GM21381 (cell line): ENCODE data around the gene AK1.

Experiments
- ATAC-seq: cut with Tn5 transposase; IDR thresholded peaks from one replicate; pipeline ENCODE4 v1.9.1; 2021; ENCODE audit warnings: mild to moderate bottlenecking, moderate library complexity; ENCODE audit not compliant: unreplicated experiment

Gene AK1

GRCh38 chr9:127877566-127877998, at the start of gene AK1:
AK1 (minus strand) TSS chr9:127877675; CDS start chr9:127874617, 3,058 bp downstream.
- no peak for ATAC-seq

- no peak for ATAC-seq
Measured at GRCh38 chr9:127926906-127927200, 49.4 kb upstream of the AK1 start.

- ATAC-seq = no peak
Measured at GRCh38 chr9:127925959-127926905, 48.8 kb upstream of the AK1 start.

GRCh38 chr9:127924736-127925444, 47.4 kb upstream of the AK1 start:
- no peak for ATAC-seq

- no peak for ATAC-seq
Measured at GRCh38 chr9:127923771-127924170, 46.3 kb upstream of the AK1 start.

- ATAC-seq = no peak
Measured at GRCh38 chr9:127923046-127923445, 45.6 kb upstream of the AK1 start.

GRCh38 chr9:127921557-127922120, 44.2 kb upstream of the AK1 start:
- no peak for ATAC-seq

GRCh38 chr9:127920794-127921193, 43.3 kb upstream of the AK1 start:
- ATAC-seq = no peak

- no peak for ATAC-seq
Measured at GRCh38 chr9:127919253-127919815, 41.9 kb upstream of the AK1 start.

GRCh38 chr9:127918183-127919107, 41.0 kb upstream of the AK1 start:
- no peak for ATAC-seq

- no peak for ATAC-seq
Measured at GRCh38 chr9:127917603-127918002, 40.1 kb upstream of the AK1 start.

GRCh38 chr9:127916720-127917581, 39.5 kb upstream of the AK1 start, which contains the start of gene ST6GALNAC4:
ST6GALNAC4 (minus strand) TSS chr9:127917041; CDS start chr9:127916419, 622 bp downstream.
- peak; percentile 69 for ATAC-seq

- ATAC-seq = no peak
Measured at GRCh38 chr9:127915801-127916719, 38.6 kb upstream of the AK1 start.

GRCh38 chr9:127915325-127915752, 37.9 kb upstream of the AK1 start:
- ATAC-seq = no peak

- no peak for ATAC-seq
Measured at GRCh38 chr9:127913682-127914081, 36.2 kb upstream of the AK1 start.

GRCh38 chr9:127912882-127913281, 35.4 kb upstream of the AK1 start:
- no peak for ATAC-seq

- ATAC-seq = no peak
Measured at GRCh38 chr9:127912296-127912695, 34.8 kb upstream of the AK1 start.

GRCh38 chr9:127910613-127911205, 33.2 kb upstream of the AK1 start:
- no peak for ATAC-seq
